Right lobe of liver (tissue), 6 donors: ENCODE measurements around the gene ARL13A. TPM values are rescaled to one million over a fixed set of nuclear protein-coding genes. Genes with fewer than 3 reads are reported as not detected.

Experiments used
- ATAC-seq, 4 donors: fragments of 200-7000 bp; cut with Tn5 transposase; one replicate each; pipeline ENCODE4 v1.9.1; 2020; ENCODE audit warnings: mild to moderate bottlenecking in 4 of 4, moderate library complexity in 4 of 4
- DNase-seq, 3 donors: peaks; one replicate each; pipeline ENCODE4 v3.0.0-alpha.2; 2020
- H3K27ac ChIP-seq, 3 donors: fragments of 200-600 bp; one replicate each; pipeline ENCODE4 v1.8.0; 2022
- H3K27me3 ChIP-seq, 2 donors: fragments of 200-600 bp; one replicate each; pipeline ENCODE4 v1.8.0; 2022
- H3K36me3 ChIP-seq, 4 donors: fragments of 200-600 bp; sonication (generic) in 1 of 4; one replicate each; pipeline versions ENCODE4 v1.5.1 to v1.8.0; 2017 to 2022; ENCODE audit warnings: control low read depth in 1 of 4
- H3K4me1 ChIP-seq, 4 donors: fragments of 200-600 bp; sonication (generic) in 1 of 4; one replicate each; pipeline versions ENCODE4 v1.5.1 to v1.8.0; 2017 to 2022; ENCODE audit warnings: control low read depth in 1 of 4
- H3K4me3 ChIP-seq, 3 donors: fragments of 200-600 bp; one replicate each; pipeline ENCODE4 v1.8.0; 2022
- H3K9me3 ChIP-seq, 4 donors: fragments of 200-600 bp; sonication (generic) in 1 of 4; one replicate each; pipeline versions ENCODE4 v1.5.1 to v1.8.0; 2017 to 2022; ENCODE audit warnings: control low read depth in 1 of 4
- CTCF ChIP-seq, 4 donors: fragments of 200-600 bp in 3 of 4; fragments of 450-650 bp in 1 of 4; IDR thresholded peaks; one replicate each; pipeline versions ENCODE4 v1.5.1 to v1.8.0; 2016 to 2022; ENCODE audit warnings: antibody characterized with exemption in 4 of 4, mild to moderate bottlenecking in 2 of 4
- POLR2A ChIP-seq: fragments of 450-650 bp; IDR thresholded peaks from one replicate; pipeline ENCODE4 v1.6.1; 2017; ENCODE audit warnings: antibody characterized with exemption, mild to moderate bottlenecking
- WGBS: methylation state at CpG from one replicate; pipeline ENCODE4 v1.1.6; 2018; ENCODE audit warnings: low coverage, low lambda C conversion rate; ENCODE audit not compliant: insufficient coverage; ENCODE audit errors: missing lambda C conversion rate; 5-methylcytosine and 5-hydroxymethylcytosine counted together
- intact Hi-C, 2 donors: fragments of 100-400 bp; cut with DNase I; formaldehyde crosslinking; loops; one replicate each; pipeline versions ENCODE4 v1.11.2 to v1.14.1; 2022
- total RNA-seq, 6 experiments: library from RNA; depleted of rRNA in 2 of 6; stranded (reverse); fragments of >200 nt in 2 of 6; fragmentation: NEBNext Ultra II Directional in 3 of 6; extraction: Animal tissue kit (Norgen Biotek cat#: 25700) in 3 of 6; gene quantifications; one replicate each; pipeline versions ENCODE4 v1.1.0 to v1.2.4, GENCODE V29; 2016 to 2023
- donor health status: DM: no; HTN: yes; CAD: no.
- donor health status: DM: no; HTN: no; CAD: no.
- donor health status: DM: no; HTN: no; CAD: no.
- donor health status: DM: no; HTN: yes; CAD: no.
- donor health status: DM: no; HTN: yes; CAD: no.

Gene ARL13A
- total RNA-seq, 6 experiments from 2014 or later: not detected

- intact Hi-C loops: no loop called here
- WGBS: 92% methylated on average over 3 of the region's 3 CpGs
- H3K27ac ChIP-seq: no peak overlapping the region
Measured at GRCh38 chrX:101022020-101022419, 52.5 kb downstream of the ARL13A start.

GRCh38 chrX:101025126-101025525 lies 55.6 kb downstream of the ARL13A start:
- no peak for TF ChIP-seq CTCF (IDR thresholded peaks at IDR 0.05)
- no peak for TF ChIP-seq POLR2A
- intact Hi-C loops: no loop called here
- Histone ChIP-seq H3K27ac (no peak overlapping the region), H3K4me1 (no peaks in the 10 kb centered on the region), H3K27me3 (no peaks in the 10 kb centered on the region), H3K9me3 (no peaks in the 10 kb centered on the region), H3K4me3 (no peak overlapping the region), H3K36me3 (no peaks in the 10 kb centered on the region)
- no peak for DNase-seq
- no peak for ATAC-seq

More at GRCh38 chrX:101022020-101022419, 52.5 kb downstream of the ARL13A start:
- Histone ChIP-seq H3K9me3 (no peaks in the 10 kb centered on the region), H3K27me3 (no peaks in the 10 kb centered on the region), H3K4me3 (no peak overlapping the region), H3K4me1 (no peaks in the 10 kb centered on the region), H3K36me3 (peaks cover 0 to 23% (median 0%) of the 10 kb centered on the region in 4 donors)
- ATAC-seq (no peak), DNase-seq (no peak)
- TF ChIP-seq CTCF (IDR thresholded peaks at IDR 0.05) (no peak), POLR2A (no peak)

- Histone ChIP-seq H3K27me3 (no peaks in the 10 kb centered on the region), H3K27ac (no peak overlapping the region), H3K4me3 (no peak overlapping the region), H3K36me3 (no peaks in the 10 kb centered on the region), H3K9me3 (no peaks in the 10 kb centered on the region), H3K4me1 (no peaks in the 10 kb centered on the region)
- DNase-seq (no peak), ATAC-seq (no peak)
- intact Hi-C loops: no loop called here
- TF ChIP-seq POLR2A (no peak), CTCF (IDR thresholded peaks at IDR 0.05) (no peak)
- 50% methylated on average over 1 of the region's 1 CpG for WGBS
Measured at GRCh38 chrX:101028562-101028961, 59.1 kb downstream of the ARL13A start.

- H3K27me3 ChIP-seq: no peaks in the 10 kb centered on the region
- ATAC-seq (no peak), DNase-seq (no peak)
- no peaks in the 10 kb centered on the region for H3K36me3 ChIP-seq
- no peaks in the 10 kb centered on the region for H3K9me3 ChIP-seq
- WGBS: 67% methylated on average over 1 of the region's 1 CpG
- H3K4me3 ChIP-seq: no peak overlapping the region
- intact Hi-C loops: no loop called here
- H3K4me1 ChIP-seq: no peaks in the 10 kb centered on the region
- TF ChIP-seq CTCF (IDR thresholded peaks at IDR 0.05): no peak
- TF ChIP-seq POLR2A: no peak
- H3K27ac ChIP-seq: no peak overlapping the region
Measured at GRCh38 chrX:101029665-101030064, 60.2 kb downstream of the ARL13A start.

- Histone ChIP-seq H3K4me1 (no peaks in the 10 kb centered on the region), H3K4me3 (no peak overlapping the region), H3K27me3 (no peaks in the 10 kb centered on the region), H3K9me3 (no peaks in the 10 kb centered on the region), H3K36me3 (peaks cover 0 to 17% (median 1%) of the 10 kb centered on the region in 4 donors), H3K27ac (no peak overlapping the region)
- no peak for ATAC-seq
- intact Hi-C loops: no loop called here
- TF ChIP-seq CTCF (IDR thresholded peaks at IDR 0.05) (no peak), POLR2A (no peak)
- DNase-seq: no peak
Measured at GRCh38 chrX:101037231-101037630, 67.7 kb downstream of the ARL13A start.
